Glomerular visceral epithelial cell (primary cell): ENCODE measurements around the gene GATM.

Experiments
- DNase-seq: peaks from one replicate; pipeline ENCODE4 v3.0.0-alpha.2; 2016; ENCODE audit errors: extremely low spot score

Gene GATM, protein sequence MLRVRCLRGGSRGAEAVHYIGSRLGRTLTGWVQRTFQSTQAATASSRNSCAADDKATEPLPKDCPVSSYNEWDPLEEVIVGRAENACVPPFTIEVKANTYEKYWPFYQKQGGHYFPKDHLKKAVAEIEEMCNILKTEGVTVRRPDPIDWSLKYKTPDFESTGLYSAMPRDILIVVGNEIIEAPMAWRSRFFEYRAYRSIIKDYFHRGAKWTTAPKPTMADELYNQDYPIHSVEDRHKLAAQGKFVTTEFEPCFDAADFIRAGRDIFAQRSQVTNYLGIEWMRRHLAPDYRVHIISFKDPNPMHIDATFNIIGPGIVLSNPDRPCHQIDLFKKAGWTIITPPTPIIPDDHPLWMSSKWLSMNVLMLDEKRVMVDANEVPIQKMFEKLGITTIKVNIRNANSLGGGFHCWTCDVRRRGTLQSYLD

DNA sequence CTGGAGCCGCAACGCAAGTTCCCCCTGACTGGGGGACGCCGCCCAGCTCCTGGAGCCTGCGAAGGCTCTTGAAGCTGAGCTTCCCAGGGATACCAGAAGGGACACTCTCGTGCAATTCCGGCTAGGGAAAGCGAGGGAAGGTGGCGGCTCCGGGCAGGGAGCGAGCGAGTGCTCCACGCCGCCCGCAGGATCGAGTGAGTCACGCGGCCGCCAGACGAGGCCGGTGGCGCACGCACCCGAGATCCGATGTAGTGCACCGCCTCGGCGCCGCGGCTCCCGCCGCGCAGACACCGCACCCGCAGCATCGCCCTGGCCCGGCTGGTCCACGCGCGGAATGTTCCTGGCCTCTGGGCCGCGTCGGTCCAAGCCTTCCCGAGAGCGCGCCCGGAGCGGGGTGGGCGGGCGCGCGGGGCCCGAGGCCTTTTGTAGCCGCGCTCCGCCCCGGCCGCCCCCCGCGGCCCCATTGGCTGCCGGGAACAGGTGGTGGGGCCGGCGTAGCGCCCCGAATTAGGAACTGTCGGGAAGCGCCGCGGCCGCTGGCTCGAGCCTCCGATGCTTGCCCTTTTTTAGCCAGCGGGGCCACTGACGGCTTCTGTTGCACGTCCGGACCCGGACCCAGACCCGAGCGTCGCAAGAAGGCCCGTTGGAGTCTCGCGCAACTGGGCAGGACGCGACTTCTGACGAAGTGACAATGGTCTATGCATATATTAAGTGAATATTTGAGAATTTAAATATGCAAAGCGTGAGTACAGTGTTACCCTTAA lies at the start of gene GATM:
TSS of gene GATM (minus strand) at position 396 of the 764 bp plus-strand sequence. CDS start at position 305, 91 bp downstream.
- DNase-seq, result peak; percentile 82

DNA sequence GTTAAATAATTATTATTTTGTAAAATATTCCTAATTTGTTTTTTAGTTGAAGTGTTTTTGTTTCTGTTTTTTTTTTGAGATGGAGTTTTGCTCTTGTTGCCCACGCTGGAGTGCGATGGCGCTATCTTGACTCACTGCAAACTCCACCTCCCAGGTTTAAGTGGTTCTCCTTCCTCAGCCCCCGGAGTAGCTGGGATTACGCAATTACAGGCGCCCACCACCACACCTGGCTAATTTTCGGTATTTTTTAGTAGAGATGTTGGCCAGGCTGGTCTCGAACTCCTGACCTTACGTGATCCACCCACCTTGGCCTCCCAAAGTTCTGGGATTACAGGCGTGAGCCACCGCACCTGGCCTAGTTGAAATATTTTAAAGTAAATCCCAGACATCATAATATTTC lies 48.7 kb upstream of the GATM start:
- no peak for DNase-seq

DNA sequence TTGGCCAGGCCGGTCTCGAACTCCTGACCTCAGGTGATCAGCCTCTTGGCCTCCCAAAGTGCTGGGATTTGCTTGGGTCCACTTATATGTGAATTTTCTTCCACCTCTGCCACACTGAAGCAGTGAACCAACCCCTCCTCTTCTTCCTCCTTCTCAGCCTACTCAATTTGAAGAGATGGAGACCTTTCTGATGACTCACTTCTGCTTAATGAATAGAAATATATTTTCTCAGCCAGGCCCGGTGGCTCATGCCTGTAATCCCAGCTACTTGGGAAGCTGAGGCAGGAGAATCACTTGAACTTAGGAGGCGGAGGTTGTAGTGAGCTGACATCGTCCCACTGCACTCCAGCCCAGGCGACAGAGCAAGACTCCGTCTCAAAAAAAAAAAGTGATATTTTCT lies 46.8 kb upstream of the GATM start:
- DNase-seq, result peak; percentile 33

DNA sequence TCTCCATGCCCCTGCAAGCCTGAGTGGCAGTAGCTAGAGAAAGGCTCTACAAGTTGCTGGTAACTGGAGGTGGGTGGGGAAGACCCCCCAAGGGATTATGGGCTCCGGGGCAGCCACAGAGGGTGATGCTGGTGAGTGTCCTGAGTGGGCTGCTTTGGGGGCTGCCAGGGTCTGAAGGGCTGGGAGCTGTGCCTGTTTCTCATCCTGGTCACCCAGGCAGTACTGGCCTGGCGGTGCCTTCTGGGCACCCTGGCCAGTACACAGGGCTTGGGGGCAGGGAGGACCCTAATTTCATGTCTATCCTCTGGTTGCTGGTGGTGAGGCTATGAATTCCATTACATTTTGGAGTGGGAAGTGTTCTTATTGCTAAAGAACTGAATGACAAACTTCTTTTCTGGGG lies 46.1 kb upstream of the GATM start:
- no peak for DNase-seq

DNA sequence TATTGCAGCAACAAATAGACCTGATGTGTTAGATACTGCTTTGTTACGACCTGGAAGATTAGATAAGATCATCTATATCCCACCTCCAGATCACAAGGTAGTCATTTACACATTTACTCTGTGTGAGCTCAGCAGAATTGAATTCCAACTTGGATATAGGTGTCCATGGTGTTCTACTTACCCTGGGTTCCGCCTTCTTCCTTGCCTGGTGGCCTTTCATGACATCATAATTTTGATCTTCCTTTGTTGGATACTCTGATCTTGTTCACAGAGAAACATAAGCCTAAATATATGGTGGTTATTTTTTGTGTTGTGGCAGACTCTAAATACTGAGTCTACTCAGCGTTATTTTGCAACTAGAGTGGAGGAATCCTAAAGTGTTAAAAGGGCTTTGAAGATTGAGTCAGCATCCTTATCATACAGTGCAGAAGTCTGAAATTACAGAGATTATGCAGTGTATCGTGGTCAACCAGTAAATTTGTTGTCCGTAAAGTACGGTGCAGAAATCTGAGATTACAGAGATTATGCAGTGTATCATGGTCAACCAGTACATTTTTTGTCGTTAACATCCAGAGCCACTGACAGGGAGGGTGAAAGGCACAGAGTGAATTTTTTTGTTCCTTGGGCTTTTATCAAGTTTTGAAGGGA lies 39.1 kb upstream of the GATM start:
- DNase-seq, result no peak

DNA sequence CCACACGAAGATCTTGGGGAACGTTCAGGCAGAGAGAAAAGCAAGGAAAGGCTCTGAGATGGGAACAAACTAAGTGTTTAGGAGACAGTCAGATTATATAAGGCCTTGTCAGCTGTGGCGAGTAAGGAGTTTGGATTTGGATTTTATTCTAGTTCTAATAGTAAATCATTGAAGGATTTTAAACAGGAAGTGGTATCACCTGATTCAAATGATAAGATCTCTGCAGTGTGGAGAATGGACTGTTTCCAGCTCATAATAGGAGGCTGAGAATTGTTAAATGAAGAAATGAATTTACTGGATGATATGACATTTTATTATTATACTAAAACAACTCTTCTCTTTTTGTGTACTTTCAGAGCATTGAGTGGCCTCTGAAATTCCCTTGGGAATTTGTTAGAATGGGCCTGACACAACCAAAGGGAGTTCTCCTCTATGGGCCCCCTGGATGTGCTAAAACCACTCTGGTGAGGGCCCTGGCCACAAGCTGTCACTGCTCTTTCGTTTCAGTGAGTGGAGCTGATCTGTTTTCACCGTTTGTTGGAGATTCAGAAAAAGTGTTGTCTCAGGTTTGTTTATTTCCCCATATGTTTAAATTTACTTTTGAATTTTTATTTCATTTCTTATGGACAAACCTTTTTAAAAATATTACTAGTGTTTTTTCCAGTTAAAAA lies 36.0 kb upstream of the GATM start:
- no peak for DNase-seq

DNA sequence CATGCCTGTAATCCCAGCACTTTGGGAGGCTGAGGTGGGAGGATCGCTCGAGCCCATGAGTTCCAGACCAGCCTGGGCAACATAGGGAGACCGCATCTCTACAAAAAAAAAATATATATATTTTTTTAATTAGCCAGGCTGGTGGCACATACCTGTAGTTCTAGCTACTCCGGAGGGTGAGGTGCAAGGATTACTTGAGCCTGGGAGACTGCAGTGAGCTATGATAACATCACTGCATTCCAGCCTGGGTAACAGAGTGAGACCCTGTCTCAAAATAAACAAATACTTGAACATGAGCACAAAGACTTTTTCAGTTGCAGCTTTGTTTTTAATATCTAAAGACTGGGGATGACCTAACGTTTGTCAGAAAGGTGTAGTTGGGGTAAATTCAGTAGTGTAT lies 31.3 kb upstream of the GATM start:
- DNase-seq, result no peak

DNA sequence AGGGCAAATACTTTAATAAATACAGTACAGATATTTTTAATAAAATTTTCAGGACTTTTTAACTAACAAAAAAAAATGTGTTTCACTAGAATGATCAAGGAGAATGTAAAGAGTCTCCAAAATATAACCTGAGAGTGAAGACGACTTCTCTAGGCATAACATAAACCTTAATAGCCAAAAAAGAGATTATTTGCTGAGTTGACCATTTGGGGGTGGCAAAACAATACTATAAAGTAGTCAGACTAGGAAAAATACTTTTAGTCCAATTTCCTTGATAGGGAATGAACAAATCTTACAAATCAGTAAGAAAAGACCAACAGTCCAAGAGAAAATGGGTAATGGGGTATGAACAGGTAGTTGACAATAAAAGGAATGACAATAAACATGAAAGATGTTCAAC lies 29.4 kb upstream of the GATM start:
- no peak for DNase-seq

DNA sequence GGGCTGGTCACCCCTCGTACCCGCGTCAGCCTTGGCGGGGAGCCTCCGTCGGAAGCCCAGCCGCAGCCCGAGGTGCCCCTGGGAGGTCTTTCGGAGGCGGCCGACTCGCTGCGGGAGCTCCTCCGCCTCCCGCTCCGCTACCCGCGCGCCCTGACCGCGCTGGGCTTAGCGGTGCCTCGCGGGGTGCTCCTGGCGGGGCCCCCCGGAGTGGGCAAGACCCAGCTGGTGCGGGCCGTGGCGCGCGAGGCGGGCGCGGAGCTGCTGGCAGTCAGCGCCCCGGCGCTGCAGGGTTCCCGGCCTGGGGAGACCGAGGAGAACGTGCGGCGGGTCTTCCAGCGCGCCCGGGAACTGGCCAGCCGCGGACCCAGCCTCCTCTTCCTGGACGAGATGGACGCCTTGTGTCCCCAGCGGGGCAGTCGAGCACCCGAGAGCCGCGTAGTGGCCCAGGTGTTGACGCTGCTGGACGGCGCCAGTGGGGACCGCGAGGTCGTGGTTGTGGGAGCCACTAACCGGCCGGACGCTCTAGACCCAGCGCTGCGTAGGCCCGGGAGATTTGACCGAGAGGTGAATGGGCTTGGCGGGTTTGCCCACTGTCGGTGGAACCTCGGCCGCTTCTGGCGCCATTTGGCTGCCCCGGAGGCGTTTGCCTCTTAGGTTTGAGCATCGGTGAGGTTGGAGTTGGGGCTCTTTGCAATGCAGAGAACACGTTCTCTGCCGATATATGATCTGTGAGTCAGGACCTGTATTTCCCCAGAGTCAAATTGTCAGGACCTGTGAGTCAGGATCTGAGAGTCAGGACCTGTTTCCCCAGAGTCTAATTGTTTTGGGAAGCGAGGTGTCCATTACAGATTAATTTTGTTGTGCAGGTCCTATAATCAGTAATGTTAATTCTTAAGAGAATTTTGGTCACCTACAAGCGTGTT lies 24.9 kb upstream of the GATM start:
- DNase-seq, result peak; percentile 45

DNA sequence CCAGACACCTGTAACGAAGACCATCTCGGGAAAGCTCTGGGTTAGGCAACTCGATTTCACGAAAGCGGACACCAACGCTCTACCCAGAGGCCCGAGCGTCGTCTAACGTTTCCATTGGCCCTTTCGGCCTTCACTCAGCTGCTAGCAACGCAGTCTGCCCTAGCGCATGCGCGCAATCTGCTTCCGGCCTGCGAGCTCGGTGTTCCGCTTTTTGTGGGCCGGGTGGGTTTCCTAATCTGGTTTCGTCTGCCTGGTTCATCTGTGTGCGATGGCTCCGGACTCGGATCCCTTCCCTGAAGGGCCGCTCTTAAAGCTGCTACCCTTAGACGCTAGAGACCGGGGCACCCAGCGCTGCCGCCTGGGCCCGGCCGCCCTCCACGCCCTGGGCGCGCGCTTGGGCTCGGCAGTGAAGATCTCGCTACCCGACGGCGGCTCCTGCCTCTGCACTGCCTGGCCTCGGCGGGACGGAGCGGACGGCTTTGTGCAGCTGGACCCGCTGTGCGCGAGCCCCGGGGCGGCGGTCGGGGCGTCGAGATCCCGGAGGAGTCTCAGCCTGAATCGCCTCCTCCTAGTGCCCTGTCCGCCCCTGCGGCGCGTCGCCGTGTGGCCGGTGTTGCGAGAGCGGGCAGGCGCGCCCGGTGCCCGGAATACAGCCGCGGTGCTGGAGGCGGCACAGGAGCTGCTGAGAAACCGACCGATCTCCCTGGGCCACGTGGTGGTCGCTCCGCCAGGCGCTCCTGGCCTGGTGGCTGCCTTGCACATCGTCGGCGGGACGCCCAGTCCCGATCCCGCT lies 24.0 kb upstream of the GATM start:
- peak; percentile 98 for DNase-seq

DNA sequence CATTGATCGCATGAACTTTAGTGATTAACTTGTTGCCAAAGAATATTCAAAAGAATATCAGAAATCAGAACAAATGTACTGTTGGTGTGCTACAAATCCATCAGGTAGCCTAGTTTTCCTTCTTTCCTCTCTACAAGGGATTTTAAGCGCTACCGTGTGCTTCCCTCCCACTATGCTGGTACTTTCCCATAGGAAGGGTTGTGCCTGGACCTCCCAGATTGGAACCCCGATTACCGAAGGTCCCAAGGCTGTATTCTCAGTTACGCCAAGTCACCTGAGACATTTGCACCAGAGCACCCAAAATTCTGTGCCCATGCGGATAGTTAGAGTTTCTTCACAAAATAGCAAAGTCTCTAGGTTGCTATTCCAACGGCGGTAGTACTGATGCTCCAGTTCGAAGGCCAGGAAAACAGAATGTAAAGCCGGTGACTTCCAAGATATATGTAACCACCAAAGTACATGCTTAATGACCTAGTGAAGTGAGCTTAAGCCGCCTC lies 23.4 kb upstream of the GATM start:
- no peak for DNase-seq

DNA sequence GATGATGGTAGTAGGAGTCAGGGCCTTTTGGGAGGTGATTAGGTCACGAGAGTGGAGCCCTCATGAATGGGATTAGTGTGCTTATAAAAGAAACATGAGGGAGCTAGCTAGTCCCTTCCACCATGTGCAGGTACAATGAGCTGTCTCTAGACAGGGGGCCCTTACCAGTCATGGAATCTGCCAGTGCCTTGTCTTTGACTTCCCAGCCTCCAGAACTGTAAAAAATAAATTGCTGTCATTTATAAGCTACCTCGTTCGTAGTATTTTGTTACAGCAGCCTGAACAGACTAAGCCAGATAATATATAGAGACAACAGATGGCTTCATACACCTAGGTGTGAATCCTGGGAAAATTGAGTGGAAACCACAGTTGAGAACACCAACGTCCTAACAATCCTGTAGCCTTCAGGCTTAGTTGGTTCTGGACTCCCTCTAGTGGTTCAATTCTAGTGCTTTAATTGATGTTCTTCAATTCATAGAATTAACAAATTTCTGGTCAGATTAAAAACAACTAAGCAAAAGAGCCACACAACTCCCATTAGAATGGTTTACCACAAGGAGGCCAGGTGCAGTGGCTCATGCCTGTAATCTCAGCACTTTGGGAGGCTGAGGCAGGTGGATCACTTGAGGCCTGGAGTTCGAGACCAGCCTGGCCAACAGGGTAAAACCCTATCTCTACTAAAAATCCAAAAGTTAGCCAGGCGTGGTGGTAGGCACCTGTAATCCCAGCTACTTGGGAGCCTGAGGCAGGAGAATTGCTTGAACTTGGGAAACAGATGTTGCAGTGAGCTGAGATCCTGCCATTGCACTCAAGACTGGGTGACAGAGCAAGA lies 21.3 kb upstream of the GATM start:
- DNase-seq, result peak; percentile 59

DNA sequence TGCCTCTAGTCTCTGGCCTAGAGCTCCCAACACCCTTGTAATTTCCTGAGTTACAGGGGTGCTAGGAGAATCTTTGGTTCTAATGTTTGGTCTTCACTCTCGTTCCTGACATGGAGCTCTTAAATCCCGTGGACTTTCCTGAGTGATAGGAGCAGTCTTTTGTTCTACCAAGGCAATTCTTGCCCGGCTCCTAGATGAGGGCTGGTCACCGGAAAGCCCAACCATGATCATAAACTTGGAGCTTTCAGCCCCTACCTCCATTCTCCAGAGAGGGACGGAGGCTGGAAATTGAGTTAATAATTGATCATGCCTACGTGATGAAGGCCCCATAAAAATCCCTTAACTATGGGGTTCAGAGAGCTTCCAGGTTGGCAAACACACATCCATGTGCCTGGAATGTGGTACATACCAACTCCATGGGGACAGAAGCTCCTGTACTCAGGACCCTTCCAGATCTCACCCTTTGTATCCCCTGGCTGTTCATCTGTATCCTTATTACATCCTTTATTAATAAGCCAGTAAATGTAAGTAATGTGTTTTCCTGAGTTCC lies 18.8 kb upstream of the GATM start:
- DNase-seq, result no peak

DNA sequence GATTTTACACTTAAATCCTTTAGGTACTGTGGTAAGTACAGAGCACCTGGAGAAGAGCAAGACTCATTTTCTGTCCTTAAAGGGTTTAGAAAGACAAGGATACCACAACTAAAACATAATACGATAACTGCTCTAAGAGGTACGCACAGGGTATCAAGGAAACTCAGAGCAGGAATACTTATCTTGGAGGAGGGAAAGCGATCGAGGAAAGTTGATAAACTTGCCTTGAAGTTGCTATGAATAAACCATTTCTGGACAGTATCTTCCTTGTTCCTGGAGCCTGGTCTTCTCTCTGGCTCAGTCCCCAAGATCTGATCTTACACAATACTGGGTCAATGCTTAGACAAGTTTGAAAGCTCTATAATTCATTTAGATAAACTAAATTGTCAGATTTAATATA lies 17.6 kb upstream of the GATM start:
- no peak for DNase-seq

DNA sequence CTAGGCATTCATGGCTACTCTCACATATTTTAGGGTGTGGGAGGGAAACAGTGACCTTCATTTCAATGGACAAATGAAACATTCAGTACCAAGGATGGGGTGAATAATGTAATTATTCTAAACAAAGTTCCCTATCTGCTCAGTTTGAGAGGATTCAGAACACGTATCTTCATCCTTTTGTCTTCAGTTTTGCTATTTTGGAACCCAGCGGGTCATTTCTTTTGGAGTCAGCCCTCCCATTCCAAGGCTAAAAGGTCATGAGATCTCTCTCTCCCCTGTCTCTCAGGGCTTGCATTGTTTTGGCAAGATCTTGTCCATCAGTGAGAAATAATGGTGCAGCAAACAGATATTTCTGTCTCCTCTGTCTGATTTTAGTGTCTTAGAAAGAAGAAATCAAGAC lies 16.3 kb upstream of the GATM start:
- no peak for DNase-seq

DNA sequence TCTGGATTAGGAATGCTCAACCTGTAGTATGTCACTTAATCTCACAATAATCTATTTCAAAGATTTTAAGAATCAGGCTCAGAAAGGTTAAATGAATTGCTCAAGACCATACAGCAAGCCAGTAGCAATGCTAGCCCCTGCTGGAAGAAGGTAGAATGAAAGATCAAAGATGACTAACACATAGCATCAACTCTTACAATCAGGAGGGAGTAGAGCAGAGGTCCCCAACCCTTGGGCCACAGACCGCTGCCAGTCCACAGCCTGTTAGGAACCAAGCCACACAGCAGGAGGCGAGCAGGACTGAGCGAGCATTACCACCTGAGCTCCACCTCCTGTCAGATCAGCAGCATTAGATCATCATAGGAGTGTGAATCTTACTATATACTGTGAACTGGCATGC lies 15.5 kb upstream of the GATM start:
- DNase-seq, result no peak

DNA sequence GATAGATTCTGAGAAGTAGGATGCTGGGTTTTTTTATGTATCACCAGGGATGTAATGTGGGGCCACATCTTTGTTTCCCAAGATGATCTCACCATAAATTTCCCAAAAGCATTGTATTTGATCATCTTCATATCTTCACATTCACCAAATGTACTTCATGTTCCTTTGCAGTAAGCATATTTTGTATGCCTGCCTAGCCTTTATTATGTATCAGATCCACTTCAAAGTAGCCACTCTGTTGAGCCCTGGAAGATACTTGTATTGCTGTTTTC lies 14.2 kb upstream of the GATM start:
- no peak for DNase-seq

DNA sequence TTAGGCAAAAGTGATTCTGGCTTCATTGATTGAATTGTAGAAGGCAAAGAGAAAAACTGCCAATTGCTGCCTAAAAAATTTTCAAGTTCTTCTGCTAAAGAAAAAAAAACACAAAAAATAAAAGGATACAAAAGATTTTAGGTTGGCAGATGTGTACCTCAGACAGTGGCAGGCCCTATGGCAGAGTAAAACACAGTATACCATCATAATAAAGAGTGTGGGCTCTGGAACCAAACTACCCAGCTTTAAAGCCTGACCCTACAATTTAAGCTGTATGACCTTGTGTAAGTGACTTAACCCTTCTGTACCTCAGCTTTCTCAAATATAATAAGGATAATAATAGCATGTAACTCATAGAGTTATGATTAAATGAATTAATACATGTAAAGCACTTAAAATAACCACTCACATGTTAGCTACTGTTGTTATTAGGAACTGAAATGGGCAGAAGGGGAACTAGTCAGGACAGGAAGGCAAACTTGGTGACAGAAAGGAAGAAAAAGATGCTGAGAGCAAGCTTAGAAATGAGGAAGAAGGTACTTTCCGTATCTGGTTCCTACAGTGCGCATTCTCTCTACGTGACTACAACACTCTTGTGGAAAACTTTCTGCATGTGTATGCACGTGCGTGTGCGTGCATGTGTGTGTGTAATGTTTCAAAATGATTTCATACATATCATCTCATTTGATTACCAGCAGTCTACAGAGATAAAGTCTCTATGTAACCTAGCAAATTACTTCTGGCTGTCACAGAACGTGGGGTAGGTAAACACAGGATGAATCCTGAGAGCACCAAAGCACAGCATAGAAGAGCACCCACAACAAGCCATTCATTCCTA lies 13.6 kb upstream of the GATM start:
- no peak for DNase-seq
